ENCODE data around the gene SNRK.

The SNRK gene

GRCh38 chr3:43309372-43310305 is 23.3 kb downstream of the SNRK start:
- peak; percentile 29 for DNase-seq (ENCODE audit: low spot score)

- DNase-seq (ENCODE audit: low spot score), result no peak
Measured at GRCh38 chr3:43316783-43317460, 30.6 kb downstream of the SNRK start.

- DNase-seq (ENCODE audit: low spot score), result no peak
Measured at GRCh38 chr3:43317461-43318316, 31.3 kb downstream of the SNRK start.

- DNase-seq (ENCODE audit: low spot score), result no peak
Measured at GRCh38 chr3:43319376-43319775, 33.0 kb downstream of the SNRK start.

GRCh38 chr3:43319794-43320193 is 33.5 kb downstream of the SNRK start:
- DNase-seq (ENCODE audit: low spot score), result no peak

GRCh38 chr3:43320288-43320687 is 33.9 kb downstream of the SNRK start:
- no peak for DNase-seq (ENCODE audit: low spot score)

GRCh38 chr3:43323541-43323940 is 37.2 kb downstream of the SNRK start:
- no peak for DNase-seq (ENCODE audit: low spot score)

- DNase-seq (ENCODE audit: low spot score), result peak; percentile 25
Measured at GRCh38 chr3:43326891-43327581, 40.7 kb downstream of the SNRK start.

- DNase-seq (ENCODE audit: low spot score), result no peak
Measured at GRCh38 chr3:43327582-43327979, 41.2 kb downstream of the SNRK start.

GRCh38 chr3:43328653-43329052 is 42.3 kb downstream of the SNRK start:
- DNase-seq (ENCODE audit: low spot score), result no peak

- DNase-seq (ENCODE audit: low spot score), result no peak
Measured at GRCh38 chr3:43330981-43331380, 44.6 kb downstream of the SNRK start.

- DNase-seq (ENCODE audit: low spot score), result no peak
Measured at GRCh38 chr3:43331381-43331780, 45.0 kb downstream of the SNRK start.

GRCh38 chr3:43334976-43335375 is 48.6 kb downstream of the SNRK start:
- no peak for DNase-seq (ENCODE audit: low spot score)

- no peak for DNase-seq (ENCODE audit: low spot score)
Measured at GRCh38 chr3:43335799-43336198, 49.5 kb downstream of the SNRK start.

- no peak for DNase-seq (ENCODE audit: low spot score)
Measured at GRCh38 chr3:43338295-43338694, 52.0 kb downstream of the SNRK start.

- no peak for DNase-seq (ENCODE audit: low spot score)
Measured at GRCh38 chr3:43340403-43340802, 54.1 kb downstream of the SNRK start.

- no peak for DNase-seq (ENCODE audit: low spot score)
Measured at GRCh38 chr3:43341788-43342187, 55.4 kb downstream of the SNRK start.

GRCh38 chr3:43343185-43343584 is 56.8 kb downstream of the SNRK start:
- DNase-seq (ENCODE audit: low spot score), result peak; percentile 14

GRCh38 chr3:43343815-43344214 is 57.5 kb downstream of the SNRK start:
- DNase-seq (ENCODE audit: low spot score), result no peak

GRCh38 chr3:43344520-43344919 is 58.2 kb downstream of the SNRK start:
- no peak for DNase-seq (ENCODE audit: low spot score)

- DNase-seq (ENCODE audit: low spot score), result no peak
Measured at GRCh38 chr3:43345246-43345645, 58.9 kb downstream of the SNRK start.

- peak; percentile 23 for DNase-seq (ENCODE audit: low spot score)
Measured at GRCh38 chr3:43345877-43346276, 59.5 kb downstream of the SNRK start.

Measured in CD4-positive, alpha-beta T cell treated with Interleukin-2 at 100 ng/mL for 4 hours (primary cell).